ENCODE data around the gene LTBR.

LTBR gene

DNA sequence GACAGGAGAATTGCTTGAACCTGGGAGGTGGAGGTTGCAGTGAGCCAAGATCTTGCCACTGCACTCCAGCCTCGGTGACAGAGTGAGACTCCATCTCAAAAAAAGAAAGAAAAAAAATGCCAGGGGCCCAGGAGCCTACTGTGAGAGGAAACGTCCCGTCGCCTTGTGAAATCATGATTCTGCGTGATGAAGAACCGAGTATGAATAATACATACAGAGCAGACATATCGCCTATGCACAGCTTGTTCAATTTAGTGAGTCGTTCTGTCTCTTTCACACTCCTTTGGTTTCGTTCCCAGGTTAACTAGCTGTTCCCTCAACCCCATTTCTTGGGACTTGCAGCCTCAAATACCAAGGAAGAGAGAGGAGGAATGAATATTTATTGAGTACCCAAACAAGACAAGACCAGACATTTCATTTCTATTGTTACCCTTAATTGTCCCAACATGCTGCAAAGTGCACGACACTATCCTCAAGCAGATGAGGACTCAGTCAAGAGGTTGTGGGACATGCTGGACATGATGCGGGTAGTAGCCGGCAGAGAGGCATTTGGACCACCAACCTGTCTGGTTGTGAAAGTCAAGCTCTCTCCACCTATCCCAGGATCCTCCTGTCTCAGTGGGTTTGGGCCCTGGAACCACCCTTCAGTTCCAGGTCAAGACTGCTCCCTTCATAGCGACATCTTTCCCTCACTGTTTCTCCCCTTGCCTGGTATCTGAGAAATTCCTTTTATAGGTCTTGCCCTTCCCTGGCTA, 52.2 kb downstream of the LTBR start:
- Histone ChIP-seq H3K36me3 (replicated peaks in 1 of 2; ENCODE audit: control insufficient read depth in 2 of 2, insufficient read depth in 2 of 2, low read length in 2 of 2) (no peaks in the 10 kb centered on the region), H4K8ac (ENCODE audit: low read depth, low read length) (no peak overlapping the region)
- no CpG with 5 or more reads among the region's 13 CpGs for WGBS, 2 donors (ENCODE audit: extremely low coverage in 2 of 2, insufficient read length in 2 of 2, insufficient replicate concordance in 1 of 2)

GRCh38 chr12:6437586-6437985, 53.6 kb downstream of the LTBR start:
- Histone ChIP-seq H3K36me3 (replicated peaks in 1 of 2; ENCODE audit: control insufficient read depth in 2 of 2, insufficient read depth in 2 of 2, low read length in 2 of 2) (no peaks in the 10 kb centered on the region), H4K8ac (ENCODE audit: low read depth, low read length) (no peak overlapping the region), H3K4me2 (ENCODE audit: insufficient read depth, low read length, poor library complexity, severe bottlenecking) (no peak overlapping the region), H3K79me1 (ENCODE audit: low read depth, low read length) (no peaks in the 10 kb centered on the region), H2BK5ac (ENCODE audit: low read length) (no peak overlapping the region), H3K14ac (ENCODE audit: low read length) (no peak overlapping the region), H3K9me3 (replicated peaks in 1 of 2; ENCODE audit: control insufficient read depth in 2 of 2, insufficient read depth in 1 of 2, low read depth in 1 of 2, low read length in 2 of 2) (no peaks in the 10 kb centered on the region), H3K27me3 (ENCODE audit: control insufficient read depth in 3 of 3, insufficient read depth in 3 of 3, low read depth in 1 of 3, low read length in 3 of 3) (no peaks in the 10 kb centered on the region), H2BK120ac (ENCODE audit: low read depth, low read length) (no peak overlapping the region), H3K4me1 (ENCODE audit: control insufficient read depth in 2 of 2, insufficient read depth in 1 of 2, low read depth in 1 of 2, low read length in 2 of 2) (no peaks in the 10 kb centered on the region), H2BK15ac (ENCODE audit: low read length) (no peak overlapping the region), H2AK5ac (ENCODE audit: low read depth, low read length) (no peak overlapping the region), H3K9ac (ENCODE audit: low read depth, low read length, poor library complexity) (no peak overlapping the region), H3K4me3 (ENCODE audit: low read length in 2 of 2) (no peak overlapping the region), H3K18ac (ENCODE audit: low read length) (no peak overlapping the region), H2BK12ac (ENCODE audit: low read length) (no peak overlapping the region), H3K23ac (ENCODE audit: low read depth, low read length, poor library complexity) (no peak overlapping the region), H2AFZ (ENCODE audit: low read length) (no peak overlapping the region), H4K91ac (ENCODE audit: low read depth, low read length, poor library complexity) (no peak overlapping the region), H3K27ac (replicated peaks; ENCODE audit: low read length) (no peak overlapping the region), H3K4ac (ENCODE audit: low read length) (no peak overlapping the region)
- WGBS, 2 donors (ENCODE audit: extremely low coverage in 2 of 2, insufficient read length in 2 of 2, insufficient replicate concordance in 1 of 2): no CpG with 5 or more reads among the region's 3 CpGs
- no peak for DNase-seq (ENCODE audit: low spot score)

More for the DNA sequence above, 52.2 kb downstream of the LTBR start:
- H2BK15ac ChIP-seq (ENCODE audit: low read length): no peak overlapping the region
- H3K18ac ChIP-seq (ENCODE audit: low read length): no peak overlapping the region
- no peak overlapping the region for H3K4ac ChIP-seq (ENCODE audit: low read length)
- H3K4me3 ChIP-seq (ENCODE audit: low read length in 2 of 2): no peak overlapping the region
- no peak overlapping the region for H2BK5ac ChIP-seq (ENCODE audit: low read length)
- H3K27ac ChIP-seq (replicated peaks; ENCODE audit: low read length): no peak overlapping the region
- H2BK12ac ChIP-seq (ENCODE audit: low read length): no peak overlapping the region
- H3K4me2 ChIP-seq (ENCODE audit: insufficient read depth, low read length, poor library complexity, severe bottlenecking): no peak overlapping the region
- H2AFZ ChIP-seq (ENCODE audit: low read length): no peak overlapping the region
- H3K4me1 ChIP-seq (ENCODE audit: control insufficient read depth in 2 of 2, insufficient read depth in 1 of 2, low read depth in 1 of 2, low read length in 2 of 2): no peaks in the 10 kb centered on the region
- no peak overlapping the region for H4K91ac ChIP-seq (ENCODE audit: low read depth, low read length, poor library complexity)
- DNase-seq (ENCODE audit: low spot score): no peak
- H3K79me1 ChIP-seq (ENCODE audit: low read depth, low read length): no peaks in the 10 kb centered on the region
- no peak overlapping the region for H3K23ac ChIP-seq (ENCODE audit: low read depth, low read length, poor library complexity)
- H3K9ac ChIP-seq (ENCODE audit: low read depth, low read length, poor library complexity): no peak overlapping the region
- no peaks in the 10 kb centered on the region for H3K9me3 ChIP-seq (replicated peaks in 1 of 2; ENCODE audit: control insufficient read depth in 2 of 2, insufficient read depth in 1 of 2, low read depth in 1 of 2, low read length in 2 of 2)
- H3K14ac ChIP-seq (ENCODE audit: low read length): no peak overlapping the region
- H3K27me3 ChIP-seq (ENCODE audit: control insufficient read depth in 3 of 3, insufficient read depth in 3 of 3, low read depth in 1 of 3, low read length in 3 of 3): no peaks in the 10 kb centered on the region
- no peak overlapping the region for H2AK5ac ChIP-seq (ENCODE audit: low read depth, low read length)
- H2BK120ac ChIP-seq (ENCODE audit: low read depth, low read length): no peak overlapping the region

GRCh38 chr12:6438345-6438744, 54.4 kb downstream of the LTBR start:
- no peak overlapping the region for H2BK12ac ChIP-seq (ENCODE audit: low read length)
- H3K23ac ChIP-seq (ENCODE audit: low read depth, low read length, poor library complexity): no peak overlapping the region
- no peak overlapping the region for H2BK15ac ChIP-seq (ENCODE audit: low read length)
- H3K79me1 ChIP-seq (ENCODE audit: low read depth, low read length): no peaks in the 10 kb centered on the region
- H3K36me3 ChIP-seq (replicated peaks in 1 of 2; ENCODE audit: control insufficient read depth in 2 of 2, insufficient read depth in 2 of 2, low read length in 2 of 2): no peaks in the 10 kb centered on the region
- peaks cover 0 to under 1% of the 10 kb centered on the region in 2 donors for H3K4me1 ChIP-seq (ENCODE audit: control insufficient read depth in 2 of 2, insufficient read depth in 1 of 2, low read depth in 1 of 2, low read length in 2 of 2)
- WGBS, 2 donors (ENCODE audit: extremely low coverage in 2 of 2, insufficient read length in 2 of 2, insufficient replicate concordance in 1 of 2): no CpG with 5 or more reads among the region's 12 CpGs
- H2BK120ac ChIP-seq (ENCODE audit: low read depth, low read length): no peak overlapping the region
- no peaks in the 10 kb centered on the region for H3K27me3 ChIP-seq (ENCODE audit: control insufficient read depth in 3 of 3, insufficient read depth in 3 of 3, low read depth in 1 of 3, low read length in 3 of 3)
- no peak overlapping the region for H2BK5ac ChIP-seq (ENCODE audit: low read length)
- H3K14ac ChIP-seq (ENCODE audit: low read length): no peak overlapping the region
- H4K8ac ChIP-seq (ENCODE audit: low read depth, low read length): no peak overlapping the region
- H3K27ac ChIP-seq (replicated peaks; ENCODE audit: low read length): no peak overlapping the region
- H3K4ac ChIP-seq (ENCODE audit: low read length): no peak overlapping the region
- H4K91ac ChIP-seq (ENCODE audit: low read depth, low read length, poor library complexity): no peak overlapping the region
- no peak for DNase-seq (ENCODE audit: low spot score)
- H3K4me2 ChIP-seq (ENCODE audit: insufficient read depth, low read length, poor library complexity, severe bottlenecking): no peak overlapping the region
- H2AFZ ChIP-seq (ENCODE audit: low read length): no peak overlapping the region
- no peak overlapping the region for H2AK5ac ChIP-seq (ENCODE audit: low read depth, low read length)
- H3K4me3 ChIP-seq (ENCODE audit: low read length in 2 of 2): no peak overlapping the region
- no peaks in the 10 kb centered on the region for H3K9me3 ChIP-seq (replicated peaks in 1 of 2; ENCODE audit: control insufficient read depth in 2 of 2, insufficient read depth in 1 of 2, low read depth in 1 of 2, low read length in 2 of 2)
- H3K18ac ChIP-seq (ENCODE audit: low read length): no peak overlapping the region
- H3K9ac ChIP-seq (ENCODE audit: low read depth, low read length, poor library complexity): no peak overlapping the region

DNA sequence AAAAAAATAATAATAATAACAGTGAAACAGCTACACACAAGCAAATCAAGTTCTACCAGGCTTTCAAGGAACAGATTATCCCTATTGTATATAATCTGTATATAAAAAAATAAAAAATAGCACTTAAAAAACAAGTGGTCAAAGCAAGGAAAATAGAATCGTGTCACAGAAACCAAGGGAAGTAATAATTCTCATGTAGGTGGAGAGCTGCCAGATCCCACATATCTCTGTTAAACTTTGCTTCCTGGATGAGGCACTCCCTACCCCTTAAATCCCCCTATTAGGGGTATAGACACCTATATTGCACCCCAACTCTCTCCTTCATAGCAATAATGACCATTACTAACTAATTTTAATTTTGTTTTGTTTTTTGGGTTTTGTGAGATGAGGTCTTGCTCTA, 56.4 kb downstream of the LTBR start:
- Histone ChIP-seq H3K27ac (replicated peaks; ENCODE audit: low read length) (no peak overlapping the region), H3K23ac (ENCODE audit: low read depth, low read length, poor library complexity) (no peak overlapping the region)
- WGBS, 2 donors (ENCODE audit: extremely low coverage in 2 of 2, insufficient read length in 2 of 2, insufficient replicate concordance in 1 of 2): no CpG with 5 or more reads among the region's 1 CpG

More for the DNA sequence above, 56.4 kb downstream of the LTBR start:
- H3K79me1 ChIP-seq (ENCODE audit: low read depth, low read length): no peaks in the 10 kb centered on the region
- no peak overlapping the region for H4K8ac ChIP-seq (ENCODE audit: low read depth, low read length)
- H3K14ac ChIP-seq (ENCODE audit: low read length): no peak overlapping the region
- H3K4ac ChIP-seq (ENCODE audit: low read length): no peak overlapping the region
- peaks cover 0 to 2% of the 10 kb centered on the region in 2 donors for H3K4me1 ChIP-seq (ENCODE audit: control insufficient read depth in 2 of 2, insufficient read depth in 1 of 2, low read depth in 1 of 2, low read length in 2 of 2)
- H3K9me3 ChIP-seq (replicated peaks in 1 of 2; ENCODE audit: control insufficient read depth in 2 of 2, insufficient read depth in 1 of 2, low read depth in 1 of 2, low read length in 2 of 2): no peaks in the 10 kb centered on the region
- H3K36me3 ChIP-seq (replicated peaks in 1 of 2; ENCODE audit: control insufficient read depth in 2 of 2, insufficient read depth in 2 of 2, low read length in 2 of 2): no peaks in the 10 kb centered on the region
- no peak overlapping the region for H3K18ac ChIP-seq (ENCODE audit: low read length)
- H2AFZ ChIP-seq (ENCODE audit: low read length): no peak overlapping the region
- H2BK5ac ChIP-seq (ENCODE audit: low read length): no peak overlapping the region
- H2BK15ac ChIP-seq (ENCODE audit: low read length): no peak overlapping the region
- no peak overlapping the region for H3K9ac ChIP-seq (ENCODE audit: low read depth, low read length, poor library complexity)
- H3K4me2 ChIP-seq (ENCODE audit: insufficient read depth, low read length, poor library complexity, severe bottlenecking): no peak overlapping the region
- no peak overlapping the region for H2AK5ac ChIP-seq (ENCODE audit: low read depth, low read length)
- DNase-seq (ENCODE audit: low spot score): no peak
- H2BK12ac ChIP-seq (ENCODE audit: low read length): no peak overlapping the region
- no peak overlapping the region for H3K4me3 ChIP-seq (ENCODE audit: low read length in 2 of 2)
- no peak overlapping the region for H2BK120ac ChIP-seq (ENCODE audit: low read depth, low read length)
- no peak overlapping the region for H4K91ac ChIP-seq (ENCODE audit: low read depth, low read length, poor library complexity)
- no peaks in the 10 kb centered on the region for H3K27me3 ChIP-seq (ENCODE audit: control insufficient read depth in 3 of 3, insufficient read depth in 3 of 3, low read depth in 1 of 3, low read length in 3 of 3)
